Endothelial cell of umbilical vein (primary cell): ENCODE measurements around the gene TGFB1. TPM values are rescaled to one million over a fixed set of nuclear protein-coding genes. Genes with fewer than 3 reads are reported as not detected.

Source experiments
- Bru-seq: library from RNA; stranded (reverse); fragments of 400-500 nt; gene quantifications from one replicate; lab custom pipeline; 2021; lab: Mats Ljungman, UMichigan
- BruChase-seq, 2 experiments: library from RNA; stranded (reverse); fragments of 400-500 nt; gene quantifications; one replicate each; lab custom pipeline; 2021; lab: Mats Ljungman, UMichigan
- BruUV-seq: library from RNA; stranded (reverse); fragments of 400-500 nt; replicated peaks from 2 replicates; lab custom pipeline; 2021; lab: Mats Ljungman, UMichigan
- CTCF ChIA-PET: fragments of 300-600, 350-600 bp; sonication (Branson Sonifier 250); formaldehyde crosslinking; loops from one replicate; lab custom pipeline; 2021; ENCODE audit warnings: antibody characterized with exemption, inconsistent platforms; lab: Charles Lee
- POLR2A ChIA-PET: fragments of 300-600, 350-600 bp; sonication (Branson Sonifier 250); formaldehyde crosslinking; loops from one replicate; lab custom pipeline; 2021; ENCODE audit warnings: antibody characterized with exemption, inconsistent platforms; lab: Charles Lee
- DNase-seq: peaks from one replicate; pipeline ENCODE4 v3.0.0-alpha.2; 2011; ENCODE audit warnings: low read depth, low spot score
- FAIRE-seq: peaks from 2 replicates; lab custom pipeline; 2011; peaks lifted over from hg19 to GRCh38; lab: Jason Lieb, UNC
- H2AFZ ChIP-seq: 2 replicates; pipeline ENCODE4 v1.6.0; 2012; ENCODE audit warnings: low read depth, low read length, control low read depth, inconsistent platforms
- H3K27ac ChIP-seq: 2 replicates; pipeline ENCODE4 v1.5.1; 2011; ENCODE audit warnings: low read depth, mild to moderate bottlenecking, control low read depth, low read length, moderate library complexity; ENCODE audit not compliant: insufficient read depth
- H3K27me3 ChIP-seq, 2 experiments: 2 replicates each; pipeline versions ENCODE4 v1.6.0 to v1.6.1; 2011; ENCODE audit warnings: low read length in 2 of 2, mixed read lengths in 1 of 2; ENCODE audit not compliant: control insufficient read depth in 2 of 2, insufficient read depth in 2 of 2
- H3K36me3 ChIP-seq, 2 experiments: 2 replicates in 1 of 2; 3 replicates in 1 of 2; pipeline ENCODE4 v1.5.1; 2011; ENCODE audit warnings: low read length in 2 of 2, mild to moderate bottlenecking in 1 of 2, moderate library complexity in 1 of 2; ENCODE audit not compliant: control insufficient read depth in 2 of 2, insufficient read depth in 2 of 2; ENCODE audit errors: extremely low read depth in 1 of 2
- H3K4me1 ChIP-seq: 3 replicates; pipeline ENCODE4 v1.5.1; 2011; ENCODE audit warnings: mild to moderate bottlenecking, low read length; ENCODE audit not compliant: control insufficient read depth, insufficient read depth; ENCODE audit errors: extremely low read depth
- H3K4me2 ChIP-seq: 2 replicates; pipeline ENCODE4 v1.6.1; 2011; ENCODE audit warnings: low read length, control low read depth, mixed read lengths; ENCODE audit not compliant: insufficient read depth
- H3K4me3 ChIP-seq, 3 experiments: fragments of 200-600 bp in 1 of 3; sonication (generic), shearing (Covaris generic) in 1 of 3; replicated peaks in 1 of 3; 2 replicates each; pipeline ENCODE4 v1.5.1; 2011 to 2016; ENCODE audit warnings: control low read depth in 3 of 3, low read length in 3 of 3, mild to moderate bottlenecking in 2 of 3, inconsistent platforms in 1 of 3, low read depth in 1 of 3, moderate library complexity in 1 of 3; ENCODE audit not compliant: insufficient read depth in 1 of 3
- H3K79me2 ChIP-seq: 2 replicates; pipeline ENCODE4 v1.6.0; 2012; ENCODE audit warnings: low read length, inconsistent platforms; ENCODE audit not compliant: control insufficient read depth, insufficient read depth
- H3K9ac ChIP-seq: replicated peaks from 2 replicates; pipeline ENCODE3; 2011; ENCODE audit warnings: low read length, control low read depth; ENCODE audit not compliant: insufficient read depth; ENCODE audit errors: extremely low read depth
- H3K9me1 ChIP-seq: replicated peaks from 3 replicates; pipeline ENCODE4 v1.6.0; 2011; ENCODE audit warnings: mild to moderate bottlenecking, low read length; ENCODE audit not compliant: control insufficient read depth, insufficient read depth; ENCODE audit errors: extremely low read depth
- H3K9me3 ChIP-seq: replicated peaks from 2 replicates; pipeline ENCODE4 v1.5.1; 2012; ENCODE audit warnings: low read length, inconsistent platforms; ENCODE audit not compliant: control insufficient read depth, insufficient read depth
- H4K20me1 ChIP-seq: replicated peaks from 2 replicates; pipeline ENCODE3; 2011; ENCODE audit warnings: mild to moderate bottlenecking, low read length; ENCODE audit not compliant: control insufficient read depth, insufficient read depth; ENCODE audit errors: extremely low read depth
- CTCF ChIP-seq, 2 donors: IDR thresholded peaks; 1 replicate in 1 of 2; 2 replicates in 1 of 2; pipeline ENCODE4 v1.5.1; 2011; ENCODE audit warnings: low read length in 2 of 2, mild to moderate bottlenecking in 2 of 2, moderate library complexity in 2 of 2, control low read depth in 1 of 2, inconsistent platforms in 1 of 2, low read depth in 1 of 2; ENCODE audit not compliant: insufficient read depth in 1 of 2; ENCODE audit errors: extremely low read depth in 1 of 2
- GATA2 ChIP-seq: IDR thresholded peaks from 2 replicates; pipeline ENCODE4 v1.7.0; 2011; ENCODE audit warnings: low read depth, mild to moderate bottlenecking, moderate library complexity, mixed read lengths, low read length; ENCODE audit not compliant: insufficient read length, insufficient read depth
- POLR2A ChIP-seq: IDR thresholded peaks from 2 replicates; pipeline ENCODE4 v1.6.1; 2012; ENCODE audit warnings: low read depth, mild to moderate bottlenecking, control low read depth, low read length
- POLR2AphosphoS5 ChIP-seq: IDR thresholded peaks from 2 replicates; pipeline ENCODE4 v1.6.1; 2012; ENCODE audit warnings: low read depth, mild to moderate bottlenecking, control low read depth, low read length, moderate library complexity; ENCODE audit not compliant: insufficient read depth
- dilution Hi-C: fragments of 300-500 bp; cut with MboI; formaldehyde crosslinking; loops from one replicate; pipeline ENCODE4 v1.15.0; 2019; ENCODE audit warnings: low sequenced_read_pairs; ENCODE audit not compliant: extremely low pct_ligation_motif_present
- intact Hi-C: fragments of 100-400 bp; cut with micrococcal nuclease; formaldehyde crosslinking; loops from one replicate; pipeline ENCODE4 v1.10.0; 2022
- long read RNA-seq: library from polyadenylated mRNA; stranded (forward); transcript quantifications from one replicate; pipeline ENCODE4 v2.0.0, GENCODE V29; 2021
- polyA minus RNA-seq, 3 experiments: library from RNA; depleted of rRNA, polyadenylated mRNA; stranded (reverse); fragments of >200 nt; gene quantifications; 1 replicate in 1 of 3; 2 replicates in 2 of 3; pipeline ENCODE4 v1.2.3, GENCODE V29; 2011
- polyA plus RNA-seq, 4 experiments: library from polyadenylated mRNA; depleted of rRNA in 3 of 4; stranded (reverse) in 3 of 4; unstranded in 1 of 4; fragments of >200 nt; gene quantifications; 2 replicates each; pipeline versions ENCODE4 v1.2.1 to v1.2.3, GENCODE V29; 2011 to 2012; ENCODE audit warnings: missing spikeins in 1 of 4
- total RNA-seq: library from RNA; stranded (reverse); gene quantifications from 2 replicates; pipeline ENCODE4 v1.2.3, GENCODE V29; 2021

TGFB1 gene
- total RNA-seq (250 and 294 TPM in 2 replicates), polyA plus RNA-seq (57.7 and 64.4 TPM in 2 replicates), polyA minus RNA-seq (39.1 and 71.3 TPM in 2 replicates), Bru-seq, nascent RNA (percentile 71 among the genes with signal in this experiment), BruChase-seq, experiment 1, labeled RNA remaining after a 6-hour chase (percentile 97 among the genes with signal in this experiment), BruChase-seq, experiment 2, labeled RNA remaining after a 2-hour chase (percentile 93 among the genes with signal in this experiment)
- 45.5 and 55.4 TPM in 2 replicates for polyA plus RNA-seq (2011; cell fraction: cytosol; rRNA removed)
- 60.3 and 98.2 TPM in 2 replicates for polyA plus RNA-seq (2011; cell fraction: nucleus; rRNA removed)
- polyA plus RNA-seq (2012) = 156 and 226 TPM in 2 replicates
- 4.2 TPM for polyA minus RNA-seq (2011; cell fraction: cytosol; rRNA and poly(A)+ RNA removed)
- polyA minus RNA-seq (2011; cell fraction: nucleus; rRNA and poly(A)+ RNA removed) = 35.5 and 47.3 TPM in 2 replicates
- long read RNA-seq, transcript TGFB1-201 (7 exons, 2,769 nt) = major isoform, 868 of 1,031 reads
- long read RNA-seq, partial matches to known transcripts = 26 of 1,031 reads
- long read RNA-seq, other reads (novel, unspliced or antisense) = 137 of 1,031 reads

GRCh38 chr19:41353466-41354342, at the start of gene TGFB1:
TGFB1 (minus strand) TSS chr19:41353922; CDS start chr19:41353044, 878 bp downstream.
- Histone ChIP-seq H3K9me1 (no peaks in the 10 kb centered on the region), H3K9ac (peak within 1 kb of the TSS; percentile 83), H3K9me3 (no peaks in the 10 kb centered on the region), H3K4me1 (peaks cover 12% of the 10 kb centered on the region), H3K36me3 (no peaks in the 10 kb centered on the region), H3K79me2 (peaks cover 47% of the 10 kb centered on the region), H3K4me3 (peak within 1 kb of the TSS; percentile 75 to 99 (median 90)), H2AFZ (no peak within 1 kb of the TSS), H3K27ac (peak within 1 kb of the TSS; percentile 70), H3K27me3 (no peaks in the 10 kb centered on the region), H3K4me2 (peak within 1 kb of the TSS; percentile 73), H4K20me1 (no peaks in the 10 kb centered on the region)
- FAIRE-seq (peak; percentile 67), DNase-seq (peak; percentile 81)
- TF ChIP-seq POLR2A (peak; percentile 88), CTCF (IDR thresholded peaks at IDR 0.05; ENCODE audit: extremely low read depth in 1 of 2, insufficient read depth in 1 of 2, low read depth in 1 of 2, low read length in 2 of 2) (peak; percentile 92 to 96), POLR2AphosphoS5 (peak; percentile 96), GATA2 (no peak)
- intact Hi-C loops = loop anchor here (1.0 to 5.0 kb wide), 6 partner anchors 44 to 194 kb away; partner anchors contain the start of genes B3GNT8, BCKDHA, EXOSC5 and HNRNPUL1
- BruUV-seq = TSS peak; percentile 82
- CTCF ChIA-PET = interaction anchor here (0.6 to 3.8 kb wide), 19 partner anchors 11 to 149 kb away, joined by 3 to 65 read pairs (median 8); partner anchors contain the start of genes B9D2 and DMAC2
- POLR2A ChIA-PET = interaction anchor here (1.5 to 2.0 kb wide), 2 partner anchors 10 to 32 kb away, joined by 4 to 8 read pairs; partner anchors contain the start of gene B9D2
- dilution Hi-C loops = no loop called here
